ENCODE results near the gene LRRC31. TPM values are rescaled to one million over a fixed set of nuclear protein-coding genes. Genes with fewer than 3 reads are reported as not detected.

Gene LRRC31
- not detected for total RNA-seq

DNA sequence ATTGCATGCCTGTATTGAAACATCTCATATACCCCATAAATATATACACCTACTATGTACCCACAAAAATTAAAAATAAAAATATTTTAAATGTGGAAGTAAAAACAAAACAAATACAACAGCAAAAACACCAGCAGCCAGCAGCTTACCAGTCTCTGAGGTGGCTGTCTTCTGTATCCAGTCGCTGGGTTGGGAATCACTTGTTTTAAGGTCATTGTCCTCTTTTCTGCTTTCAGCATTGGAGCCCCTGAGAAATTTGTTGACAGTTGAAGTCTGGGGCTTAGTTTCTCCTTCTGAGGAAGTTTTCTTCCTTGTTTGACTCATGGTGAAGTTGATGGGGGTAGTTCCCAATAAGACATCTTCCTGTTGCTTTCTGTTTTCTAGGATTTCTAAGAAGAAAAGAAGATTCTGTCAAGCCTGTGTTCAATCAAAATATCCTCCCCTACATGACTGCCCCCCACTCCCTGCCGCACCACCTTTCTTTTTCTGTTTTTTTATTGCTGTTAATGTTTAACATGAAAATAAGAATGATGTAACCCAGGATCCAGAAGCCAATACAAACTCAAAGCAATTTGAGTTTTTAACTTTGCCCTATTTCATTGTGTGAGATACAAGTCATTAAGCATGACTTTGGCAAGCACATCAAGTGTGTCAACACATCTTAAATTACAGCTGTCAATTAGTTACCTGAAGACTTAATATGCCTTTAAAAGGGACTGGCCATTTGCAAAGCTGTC is at the start of gene LRRC31:
TSS of gene LRRC31 (minus strand) at position 452 of the 737 bp plus-strand sequence. CDS start at position 324, 128 bp downstream.
- TF ChIP-seq, protein P1, sequence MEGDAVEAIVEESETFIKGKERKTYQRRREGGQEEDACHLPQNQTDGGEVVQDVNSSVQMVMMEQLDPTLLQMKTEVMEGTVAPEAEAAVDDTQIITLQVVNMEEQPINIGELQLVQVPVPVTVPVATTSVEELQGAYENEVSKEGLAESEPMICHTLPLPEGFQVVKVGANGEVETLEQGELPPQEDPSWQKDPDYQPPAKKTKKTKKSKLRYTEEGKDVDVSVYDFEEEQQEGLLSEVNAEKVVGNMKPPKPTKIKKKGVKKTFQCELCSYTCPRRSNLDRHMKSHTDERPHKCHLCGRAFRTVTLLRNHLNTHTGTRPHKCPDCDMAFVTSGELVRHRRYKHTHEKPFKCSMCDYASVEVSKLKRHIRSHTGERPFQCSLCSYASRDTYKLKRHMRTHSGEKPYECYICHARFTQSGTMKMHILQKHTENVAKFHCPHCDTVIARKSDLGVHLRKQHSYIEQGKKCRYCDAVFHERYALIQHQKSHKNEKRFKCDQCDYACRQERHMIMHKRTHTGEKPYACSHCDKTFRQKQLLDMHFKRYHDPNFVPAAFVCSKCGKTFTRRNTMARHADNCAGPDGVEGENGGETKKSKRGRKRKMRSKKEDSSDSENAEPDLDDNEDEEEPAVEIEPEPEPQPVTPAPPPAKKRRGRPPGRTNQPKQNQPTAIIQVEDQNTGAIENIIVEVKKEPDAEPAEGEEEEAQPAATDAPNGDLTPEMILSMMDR (IDR thresholded peaks at IDR 0.05): no peak
- Histone ChIP-seq H3K36me3 (no peaks in the 10 kb centered on the region), H3K4me1 (no peaks in the 10 kb centered on the region), H3K4me3 (no peak within 1 kb of the TSS), H3K9me3 (no peaks in the 10 kb centered on the region), H3K27ac (no peak within 1 kb of the TSS), H3K27me3 (no peaks in the 10 kb centered on the region)
- intact Hi-C loops (cut with DNase I): loop anchor here (10.0 kb wide), 1 partner anchor 215 kb away; no protein-coding TSS in a partner anchor
- no peak for DNase-seq (ENCODE audit: low spot score in 2 of 2)

- H3K4me3 ChIP-seq: no peak overlapping the region
- intact Hi-C loops (cut with DNase I): no loop called here
- DNase-seq (ENCODE audit: low spot score in 2 of 2): no peak
- H3K36me3 ChIP-seq: no peaks in the 10 kb centered on the region
- H3K4me1 ChIP-seq: no peaks in the 10 kb centered on the region
- H3K27ac ChIP-seq: no peak overlapping the region
- no peaks in the 10 kb centered on the region for H3K9me3 ChIP-seq
- TF ChIP-seq, protein P1 (IDR thresholded peaks at IDR 0.05): no peak
- H3K27me3 ChIP-seq: no peaks in the 10 kb centered on the region
Measured at GRCh38 chr3:169914321-169914720, 44.6 kb upstream of the LRRC31 start.

GRCh38 chr3:169913323-169913722 is 43.6 kb upstream of the LRRC31 start:
- no peak for DNase-seq (ENCODE audit: low spot score in 2 of 2)
- Histone ChIP-seq H3K9me3 (no peaks in the 10 kb centered on the region), H3K27me3 (no peaks in the 10 kb centered on the region), H3K27ac (no peak overlapping the region), H3K4me3 (no peak overlapping the region), H3K4me1 (no peaks in the 10 kb centered on the region), H3K36me3 (no peaks in the 10 kb centered on the region)
- intact Hi-C loops (cut with DNase I): no loop called here
- TF ChIP-seq, protein P1 (IDR thresholded peaks at IDR 0.05): no peak

- Histone ChIP-seq H3K4me1 (no peaks in the 10 kb centered on the region), H3K9me3 (no peaks in the 10 kb centered on the region), H3K4me3 (no peak within 1 kb of the TSS), H3K27ac (no peak within 1 kb of the TSS), H3K36me3 (no peaks in the 10 kb centered on the region), H3K27me3 (no peaks in the 10 kb centered on the region)
- intact Hi-C loops (cut with DNase I): no loop called here
- TF ChIP-seq, protein P1 (IDR thresholded peaks at IDR 0.05): no peak
- DNase-seq (ENCODE audit: low spot score in 2 of 2): no peak
Measured at GRCh38 chr3:169911272-169911671, 41.5 kb upstream of the LRRC31 start, which contains the start of gene SAMD7. TSS of gene SAMD7 (plus strand) at chr3:169911572. CDS start at chr3:169919499, 7,927 bp downstream.

GRCh38 chr3:169907944-169908343 is 38.2 kb upstream of the LRRC31 start:
- Histone ChIP-seq H3K4me1 (no peaks in the 10 kb centered on the region), H3K4me3 (no peak overlapping the region), H3K9me3 (no peaks in the 10 kb centered on the region), H3K36me3 (no peaks in the 10 kb centered on the region), H3K27ac (no peak overlapping the region), H3K27me3 (no peaks in the 10 kb centered on the region)
- TF ChIP-seq, protein P1 (IDR thresholded peaks at IDR 0.05): no peak
- no peak for DNase-seq (ENCODE audit: low spot score in 2 of 2)
- intact Hi-C loops (cut with DNase I): no loop called here

Measured in ascending aorta (tissue), 2 donors.